RWPE1 (cell line): ENCODE results near the gene UCHL3.
"Not testable (repeated sequence)": the region's sequence is repeated elsewhere in the genome, so short reads cannot be mapped to it uniquely, and the experiment has no call there.

Experiments used
- CTCF ChIA-PET: fragments of 350-600 bp; sonication (Branson Sonifier 250); formaldehyde crosslinking; extraction: SDS; loops from one replicate; lab custom pipeline; 2021; lab: Yijun Ruan, JAX
- POLR2A ChIA-PET: fragments of 400-600 bp; formaldehyde crosslinking; extraction: SDS; loops from one replicate; lab custom pipeline; 2020; ENCODE audit warnings: antibody characterized with exemption; ENCODE audit not compliant: low non-redundant PET; lab: Yijun Ruan, JAX
- DNase-seq: peaks from one replicate; pipeline ENCODE4 v3.0.0; 2012; ENCODE audit warnings: low spot score
- H3K27ac ChIP-seq: fragments of 450-650 bp; 2 replicates; pipeline ENCODE4 v1.5.1; 2017
- TF ChIP-seq, protein P1 (sequence below): fragments of 450-650 bp; conservative IDR thresholded peaks from 2 replicates; pipeline ENCODE4 v1.5.1; 2017; ENCODE audit warnings: low read depth, mild to moderate bottlenecking

UCHL3 gene

DNA sequence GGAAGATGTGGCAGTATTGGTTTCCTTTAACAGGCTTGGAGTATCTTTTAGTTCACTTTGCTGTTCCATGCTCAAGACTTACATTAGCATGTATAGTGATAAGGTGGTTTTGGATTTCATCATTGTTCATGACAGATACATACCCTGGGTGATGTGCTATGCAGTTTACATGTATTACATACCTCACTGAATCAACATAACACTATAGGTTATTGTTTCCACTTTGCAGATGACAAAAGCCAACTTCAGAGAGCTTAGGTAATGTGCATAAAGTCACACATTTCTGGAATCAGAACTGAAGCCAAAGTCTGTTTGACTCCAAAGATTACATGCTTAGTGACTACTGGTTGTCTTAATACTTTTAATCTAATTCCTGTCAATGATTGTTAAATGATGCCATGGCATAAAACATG is 19.0 kb upstream of the UCHL3 start:
- TF ChIP-seq, protein P1, sequence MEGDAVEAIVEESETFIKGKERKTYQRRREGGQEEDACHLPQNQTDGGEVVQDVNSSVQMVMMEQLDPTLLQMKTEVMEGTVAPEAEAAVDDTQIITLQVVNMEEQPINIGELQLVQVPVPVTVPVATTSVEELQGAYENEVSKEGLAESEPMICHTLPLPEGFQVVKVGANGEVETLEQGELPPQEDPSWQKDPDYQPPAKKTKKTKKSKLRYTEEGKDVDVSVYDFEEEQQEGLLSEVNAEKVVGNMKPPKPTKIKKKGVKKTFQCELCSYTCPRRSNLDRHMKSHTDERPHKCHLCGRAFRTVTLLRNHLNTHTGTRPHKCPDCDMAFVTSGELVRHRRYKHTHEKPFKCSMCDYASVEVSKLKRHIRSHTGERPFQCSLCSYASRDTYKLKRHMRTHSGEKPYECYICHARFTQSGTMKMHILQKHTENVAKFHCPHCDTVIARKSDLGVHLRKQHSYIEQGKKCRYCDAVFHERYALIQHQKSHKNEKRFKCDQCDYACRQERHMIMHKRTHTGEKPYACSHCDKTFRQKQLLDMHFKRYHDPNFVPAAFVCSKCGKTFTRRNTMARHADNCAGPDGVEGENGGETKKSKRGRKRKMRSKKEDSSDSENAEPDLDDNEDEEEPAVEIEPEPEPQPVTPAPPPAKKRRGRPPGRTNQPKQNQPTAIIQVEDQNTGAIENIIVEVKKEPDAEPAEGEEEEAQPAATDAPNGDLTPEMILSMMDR = no peak
- H3K27ac ChIP-seq = no peak overlapping the region
- CTCF ChIA-PET = no interaction called here

DNA sequence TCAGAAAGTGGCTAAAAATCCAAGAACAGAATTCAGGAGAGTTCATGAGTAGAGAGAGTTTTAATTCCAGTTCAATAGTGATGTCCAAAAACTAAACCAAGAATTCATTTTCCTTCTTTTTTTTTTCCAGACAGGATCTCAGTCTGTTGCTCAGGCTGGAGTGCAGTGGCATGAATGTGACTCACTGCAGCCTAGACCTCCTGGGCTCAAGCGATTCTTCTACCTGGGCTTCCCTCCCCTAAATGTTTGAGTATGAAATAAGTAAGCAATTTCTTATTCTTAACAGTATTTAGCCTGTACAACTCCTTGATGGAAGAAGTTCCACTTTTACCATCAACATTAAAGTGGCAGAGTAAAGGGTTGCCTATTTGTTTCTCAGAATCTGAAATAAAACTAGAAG is 15.7 kb upstream of the UCHL3 start:
- TF ChIP-seq, protein P1 = no peak
- H3K27ac ChIP-seq = no peak overlapping the region
- DNase-seq = no peak
- POLR2A ChIA-PET = no interaction called here
- CTCF ChIA-PET = no interaction called here

More for the DNA sequence above, 19.0 kb upstream of the UCHL3 start:
- POLR2A ChIA-PET = no interaction called here
- DNase-seq = no peak

GRCh38 chr13:75537401-75538365 is 11.9 kb upstream of the UCHL3 start, which contains the start of gene COMMD6:
TSS of gene COMMD6 (minus strand) at chr13:75537841. CDS start at chr13:75537805, 36 bp downstream.
- POLR2A ChIA-PET = no interaction called here
- TF ChIP-seq, protein P1 = no peak
- H3K27ac ChIP-seq = peak within 1 kb of the TSS; percentile 77
- DNase-seq = peak; percentile 92
- CTCF ChIA-PET = no interaction called here

GRCh38 chr13:75541287-75541686 is 8.3 kb upstream of the UCHL3 start:
- POLR2A ChIA-PET = no interaction called here
- CTCF ChIA-PET = no interaction called here
- TF ChIP-seq, protein P1 = no peak
- H3K27ac ChIP-seq = no peak overlapping the region
- no peak for DNase-seq

- CTCF ChIA-PET = no interaction called here
- DNase-seq = no peak
- H3K27ac ChIP-seq = no peak overlapping the region
- POLR2A ChIA-PET = no interaction called here
- TF ChIP-seq, protein P1 = no peak
Measured at GRCh38 chr13:75541961-75542360, 7.6 kb upstream of the UCHL3 start.

DNA sequence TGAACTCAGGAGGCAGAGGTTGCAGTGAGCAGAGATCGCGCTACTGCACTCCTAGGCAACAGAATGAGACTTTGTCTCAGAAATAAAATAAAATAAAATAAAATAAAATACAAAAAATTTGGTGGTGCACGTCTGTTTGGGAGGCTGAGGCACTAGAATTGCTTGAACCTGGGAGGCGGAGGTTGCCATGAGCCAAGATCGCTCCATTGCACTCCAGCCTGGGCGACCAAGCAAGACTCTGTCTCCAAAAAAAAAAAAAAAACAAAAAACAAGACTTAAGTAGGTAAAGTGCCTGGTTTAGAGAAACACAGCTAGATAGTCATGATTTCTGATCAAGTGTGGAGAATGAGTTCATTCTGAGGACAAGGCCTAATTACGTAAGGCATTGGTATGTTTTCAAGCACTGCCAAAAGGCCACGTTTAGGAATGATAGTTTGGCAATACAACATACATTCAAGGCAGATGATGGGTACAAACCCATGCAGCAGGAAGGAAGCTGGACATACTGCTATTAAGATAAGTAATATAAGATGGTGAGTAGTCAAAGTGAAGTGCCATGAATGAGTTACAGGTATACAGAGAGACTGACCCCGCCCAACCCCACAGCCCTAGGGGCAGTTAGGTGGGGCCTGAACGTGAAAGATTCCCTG is 4.8 kb upstream of the UCHL3 start:
- DNase-seq = peak; percentile 53
- ChIA-PET POLR2A (no interaction called here), CTCF (interaction anchor here (0.6 to 0.9 kb wide), 2 partner anchors 10 to 187 kb away, joined by 3 to 5 read pairs; no protein-coding TSS in a partner anchor)
- TF ChIP-seq, protein P1 = no peak
- no peak overlapping the region for H3K27ac ChIP-seq

- CTCF ChIA-PET = interaction anchor here (0.9 kb wide), 1 partner anchor 188 kb away, joined by 3 read pairs; no protein-coding TSS in a partner anchor
- DNase-seq, POLR2A ChIA-PET: not testable (repeated sequence)
- H3K27ac ChIP-seq = peak overlapping the region; percentile 25; the same call in 1 of the 2 replicates
Measured at GRCh38 chr13:75545386-75545785, 4.2 kb upstream of the UCHL3 start.
